22Rv1 (cell line): ENCODE results near the gene CST9.

ENCODE experiments used
- ZFX ChIP-seq: fragments of 450-650 bp; IDR thresholded peaks from 2 replicates; pipeline ENCODE4 v1.6.1; 2017; ENCODE audit warnings: antibody characterized with exemption, borderline replicate concordance
- TF ChIP-seq, protein P1 (sequence below): fragments of 450-650 bp; IDR thresholded peaks from 2 replicates; pipeline ENCODE4 v1.5.1; 2017; ENCODE audit warnings: mild to moderate bottlenecking

- TF ChIP-seq, protein P1, sequence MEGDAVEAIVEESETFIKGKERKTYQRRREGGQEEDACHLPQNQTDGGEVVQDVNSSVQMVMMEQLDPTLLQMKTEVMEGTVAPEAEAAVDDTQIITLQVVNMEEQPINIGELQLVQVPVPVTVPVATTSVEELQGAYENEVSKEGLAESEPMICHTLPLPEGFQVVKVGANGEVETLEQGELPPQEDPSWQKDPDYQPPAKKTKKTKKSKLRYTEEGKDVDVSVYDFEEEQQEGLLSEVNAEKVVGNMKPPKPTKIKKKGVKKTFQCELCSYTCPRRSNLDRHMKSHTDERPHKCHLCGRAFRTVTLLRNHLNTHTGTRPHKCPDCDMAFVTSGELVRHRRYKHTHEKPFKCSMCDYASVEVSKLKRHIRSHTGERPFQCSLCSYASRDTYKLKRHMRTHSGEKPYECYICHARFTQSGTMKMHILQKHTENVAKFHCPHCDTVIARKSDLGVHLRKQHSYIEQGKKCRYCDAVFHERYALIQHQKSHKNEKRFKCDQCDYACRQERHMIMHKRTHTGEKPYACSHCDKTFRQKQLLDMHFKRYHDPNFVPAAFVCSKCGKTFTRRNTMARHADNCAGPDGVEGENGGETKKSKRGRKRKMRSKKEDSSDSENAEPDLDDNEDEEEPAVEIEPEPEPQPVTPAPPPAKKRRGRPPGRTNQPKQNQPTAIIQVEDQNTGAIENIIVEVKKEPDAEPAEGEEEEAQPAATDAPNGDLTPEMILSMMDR: no peak
- TF ChIP-seq ZFX: no peak
Observed at GRCh38 chr20:23562721-23563342, 42.9 kb downstream of the CST9 start.
